Measurements from ENCODE around the gene RNF149. TPM values are rescaled to one million over a fixed set of nuclear protein-coding genes. Genes with fewer than 3 reads are reported as not detected.
"Not testable (repeated sequence)": the region's sequence is repeated elsewhere in the genome, so short reads cannot be mapped to it uniquely, and the experiment has no call there.

Gene RNF149
- total RNA-seq, 1 experiment from 2014 or later: 96.8 TPM

GRCh38 chr2:101241158-101241557 lies 67.3 kb downstream of the RNF149 start:
- BruUV-seq (replicated peaks): no TSS peak
- H3K36me3 ChIP-seq (ENCODE audit: control insufficient read depth, insufficient read depth, low read length): no peaks in the 10 kb centered on the region
- no peak for TF ChIP-seq CTCF (IDR thresholded peaks at IDR 0.05; ENCODE audit: insufficient read depth in 1 of 2, low read depth in 1 of 2, low read length in 1 of 2, severe bottlenecking in 1 of 2, unreplicated experiment in 1 of 2)
- no peak overlapping the region for H3K4me3 ChIP-seq (ENCODE audit: low read depth, low read length)
- intact Hi-C loops (cut with micrococcal nuclease; ENCODE audit: unreplicated experiment): no loop called here
- CTCF ChIA-PET: interaction anchor here (1.6 to 2.8 kb wide), 4 partner anchors 10 to 36 kb away, joined by 5 to 25 read pairs (median 9); partner anchors contain the start of gene CNOT11
- peaks cover 6% of the 10 kb centered on the region; the same call in 1 of the 2 replicates for H3K9me3 ChIP-seq
- DNase-seq: no peak
- peaks cover 59% of the 10 kb centered on the region for H3K4me1 Mint-ChIP-seq (ENCODE audit: low read depth, unreplicated experiment)
- no peaks in the 10 kb centered on the region for H3K27me3 ChIP-seq (replicated peaks; ENCODE audit: control insufficient read depth, insufficient read depth, low read length)
- H3K4me1 ChIP-seq: peaks cover 65% of the 10 kb centered on the region
- H3K27me3 Mint-ChIP-seq (ENCODE audit: insufficient read depth, unreplicated experiment): no peaks in the 10 kb centered on the region
- H3K9me3 Mint-ChIP-seq (ENCODE audit: unreplicated experiment): no peaks in the 10 kb centered on the region
- POLR2A ChIA-PET: interaction anchor here (0.9 kb wide), 1 partner anchor 12 kb away, joined by 3 read pairs; the partner anchor contains the start of gene CNOT11
- peak overlapping the region; percentile 80 for H3K4me3 Mint-ChIP-seq (ENCODE audit: unreplicated experiment)
- peak overlapping the region; percentile 98 for H3K27ac Mint-ChIP-seq (ENCODE audit: unreplicated experiment)
- peaks cover 16% of the 10 kb centered on the region for H3K36me3 Mint-ChIP-seq (ENCODE audit: insufficient read depth, unreplicated experiment)

GRCh38 chr2:101240694-101241093 lies 67.8 kb downstream of the RNF149 start:
- H3K36me3 ChIP-seq (ENCODE audit: control insufficient read depth, insufficient read depth, low read length); H3K27me3 ChIP-seq (replicated peaks; ENCODE audit: control insufficient read depth, insufficient read depth, low read length); H3K27me3 Mint-ChIP-seq (ENCODE audit: insufficient read depth, unreplicated experiment); H3K9me3 Mint-ChIP-seq (ENCODE audit: unreplicated experiment); H3K4me3 ChIP-seq (ENCODE audit: low read depth, low read length); H3K9me3 ChIP-seq; BruUV-seq (replicated peaks); intact Hi-C loops (cut with micrococcal nuclease; ENCODE audit: unreplicated experiment): not testable (repeated sequence)
- peaks cover 59% of the 10 kb centered on the region for H3K4me1 Mint-ChIP-seq (ENCODE audit: low read depth, unreplicated experiment)
- peak overlapping the region; percentile 98 for H3K27ac Mint-ChIP-seq (ENCODE audit: unreplicated experiment)
- peaks cover 60% of the 10 kb centered on the region for H3K4me1 ChIP-seq
- peak overlapping the region; percentile 80 for H3K4me3 Mint-ChIP-seq (ENCODE audit: unreplicated experiment)
- H3K36me3 Mint-ChIP-seq (ENCODE audit: insufficient read depth, unreplicated experiment): peaks cover 16% of the 10 kb centered on the region
- peak; percentile 50 to 53 for TF ChIP-seq CTCF (IDR thresholded peaks at IDR 0.05; ENCODE audit: insufficient read depth in 1 of 2, low read depth in 1 of 2, low read length in 1 of 2, severe bottlenecking in 1 of 2, unreplicated experiment in 1 of 2)
- ChIA-PET CTCF (interaction anchor here (1.6 to 2.8 kb wide), 4 partner anchors 10 to 35 kb away, joined by 5 to 25 read pairs (median 9); partner anchors contain the start of gene CNOT11), POLR2A (interaction anchor here (0.9 to 2.2 kb wide), 3 partner anchors 11 to 27 kb away, joined by 3 to 14 read pairs (median 3); partner anchors contain the start of gene CNOT11)
- DNase-seq: peak in 1 of 2 experiments; percentile 62

- H3K27ac Mint-ChIP-seq (ENCODE audit: unreplicated experiment): peak overlapping the region; percentile 98
- H3K4me1 Mint-ChIP-seq (ENCODE audit: low read depth, unreplicated experiment): peaks cover 56% of the 10 kb centered on the region
- not testable (repeated sequence) for H3K27me3 ChIP-seq (replicated peaks; ENCODE audit: control insufficient read depth, insufficient read depth, low read length); H3K9me3 Mint-ChIP-seq (ENCODE audit: unreplicated experiment); DNase-seq; H3K27me3 Mint-ChIP-seq (ENCODE audit: insufficient read depth, unreplicated experiment); H3K36me3 ChIP-seq (ENCODE audit: control insufficient read depth, insufficient read depth, low read length)
- Histone ChIP-seq H3K4me1 (peaks cover 58% of the 10 kb centered on the region), H3K4me3 (ENCODE audit: low read depth, low read length) (peak overlapping the region; percentile 12), H3K9me3 (peaks cover 15% of the 10 kb centered on the region)
- intact Hi-C loops (cut with micrococcal nuclease; ENCODE audit: unreplicated experiment): loop anchor here (1.0 kb wide), 2 partner anchors 13 to 32 kb away; partner anchors contain the start of gene CNOT11
- ChIA-PET POLR2A (interaction anchor here (0.6 to 2.2 kb wide), 5 partner anchors 12 to 70 kb away, joined by 3 to 14 read pairs (median 3); partner anchors contain the start of gene CNOT11), CTCF (interaction anchor here (0.7 to 2.8 kb wide), 6 partner anchors 9 to 34 kb away, joined by 3 to 25 read pairs (median 6); partner anchors contain the start of gene CNOT11)
- BruUV-seq (replicated peaks): TSS peak; percentile 85
- H3K4me3 Mint-ChIP-seq (ENCODE audit: unreplicated experiment): peak overlapping the region; percentile 80
- H3K36me3 Mint-ChIP-seq (ENCODE audit: insufficient read depth, unreplicated experiment): peaks cover 14% of the 10 kb centered on the region
Observed at GRCh38 chr2:101239760-101240118, 68.8 kb downstream of the RNF149 start.
